ENCODE data around the gene UBAP2. TPM values are rescaled to one million over a fixed set of nuclear protein-coding genes. Genes with fewer than 3 reads are reported as not detected.

Gene UBAP2
- polyA plus RNA-seq, 1 of the 3 experiments (the other 2 are of a cell fraction), result 15.8 TPM

GRCh38 chr9:34097865-34098264, 49.2 kb upstream of the UBAP2 start:
- ChIA-PET POLR2A (no interaction called here), CTCF (no interaction called here)
- Histone ChIP-seq H3K27me3 (ENCODE audit: insufficient read depth) (no peaks in the 10 kb centered on the region), H3K9me3 (no peaks in the 10 kb centered on the region), H3K27ac (ENCODE audit: low read depth in 2 of 2, low read length in 1 of 2) (no peak overlapping the region), H2AFZ (ENCODE audit: low read depth) (no peak overlapping the region), H3F3A (replicated peaks; ENCODE audit: insufficient read depth) (peaks cover 3% of the 10 kb centered on the region), H3K79me2 (ENCODE audit: insufficient read depth) (no peaks in the 10 kb centered on the region), H3K4me1 (ENCODE audit: control insufficient read depth in 1 of 2, insufficient read depth in 2 of 2, low read depth in 1 of 2, low read length in 1 of 2) (no peaks in the 10 kb centered on the region), H4K20me1 (ENCODE audit: insufficient read depth) (no peaks in the 10 kb centered on the region), H3K4me3 (ENCODE audit: low read depth in 2 of 2, low read length in 1 of 2) (no peak overlapping the region), H3K9me2 (no peaks in the 10 kb centered on the region), H3K9ac (no peak overlapping the region), H3K36me3 (replicated peaks in 1 of 2; ENCODE audit: control insufficient read depth in 1 of 2, insufficient read depth in 2 of 2, low read length in 1 of 2) (peaks cover 32 to 43% of the 10 kb centered on the region in 2 experiments), H3K4me2 (no peak overlapping the region)
- no peak for TF ChIP-seq SMC3 (IDR thresholded peaks at IDR 0.05; ENCODE audit: low read depth, low read length)
- TF ChIP-seq RAD21 (IDR thresholded peaks at IDR 0.05; ENCODE audit: low read length), result no peak
- no peak for TF ChIP-seq FOXM1 (IDR thresholded peaks at IDR 0.05; ENCODE audit: low read depth)
- TF ChIP-seq POLR2AphosphoS5 (IDR thresholded peaks at IDR 0.05; ENCODE audit: low read depth, low read length), result no peak
- no peak for TF ChIP-seq MAX (IDR thresholded peaks at IDR 0.05; ENCODE audit: low read depth)
- no peak for TF ChIP-seq CTCF (IDR thresholded peaks at IDR 0.05)
- no peak for TF ChIP-seq FOXJ3 (CRISPR knock-in tag; IDR thresholded peaks at IDR 0.05)
- no peak for TF ChIP-seq RFX5 (IDR thresholded peaks at IDR 0.05; ENCODE audit: low read length)
- TF ChIP-seq NFIC (IDR thresholded peaks at IDR 0.05; ENCODE audit: borderline replicate concordance), result no peak
- TF ChIP-seq TAF1 (IDR thresholded peaks at IDR 0.05; ENCODE audit: borderline replicate concordance, low read depth, low read length), result no peak
- no peak for TF ChIP-seq GATA2 (CRISPR knock-in tag; IDR thresholded peaks at IDR 0.05)
- TF ChIP-seq ELF1 (IDR thresholded peaks at IDR 0.05), result no peak
- no peak for TF ChIP-seq FOSL2 (IDR thresholded peaks at IDR 0.05; ENCODE audit: borderline replicate concordance, low read depth)
- TF ChIP-seq YY1 (IDR thresholded peaks at IDR 0.05; ENCODE audit: low read depth), result no peak
- TF ChIP-seq USF2 (IDR thresholded peaks at IDR 0.05; ENCODE audit: borderline replicate concordance, low read depth, low read length), result no peak
- no peak for DNase-seq
- 100% methylated on average over 1 of the region's 1 CpG for WGBS (ENCODE audit: low lambda C conversion rate)

GRCh38 chr9:34096751-34097150, 48.1 kb upstream of the UBAP2 start:
- H4K20me1 ChIP-seq (ENCODE audit: insufficient read depth), result no peaks in the 10 kb centered on the region
- TF ChIP-seq RCOR1 (IDR thresholded peaks at IDR 0.05; ENCODE audit: low read length), result no peak
- no peak for TF ChIP-seq SIN3A (IDR thresholded peaks at IDR 0.05; ENCODE audit: borderline replicate concordance, low read depth, low read length)
- TF ChIP-seq PBX3 (IDR thresholded peaks at IDR 0.05), result no peak
- no peak for TF ChIP-seq CTCF (IDR thresholded peaks at IDR 0.05)
- TF ChIP-seq USF1 (IDR thresholded peaks at IDR 0.05; ENCODE audit: borderline replicate concordance, low read depth), result no peak
- TF ChIP-seq RXRA (IDR thresholded peaks at IDR 0.05; ENCODE audit: borderline replicate concordance, low read depth), result no peak
- no peak for TF ChIP-seq TCF12 (IDR thresholded peaks at IDR 0.05)
- TF ChIP-seq RFX5 (IDR thresholded peaks at IDR 0.05; ENCODE audit: low read length), result no peak
- TF ChIP-seq YY1 (IDR thresholded peaks at IDR 0.05; ENCODE audit: low read depth), result no peak
- H3K27ac ChIP-seq (ENCODE audit: low read depth in 2 of 2, low read length in 1 of 2), result no peak overlapping the region
- no peak for DNase-seq
- no peaks in the 10 kb centered on the region for H3K4me1 ChIP-seq (ENCODE audit: control insufficient read depth in 1 of 2, insufficient read depth in 2 of 2, low read depth in 1 of 2, low read length in 1 of 2)
- H3K36me3 ChIP-seq (replicated peaks in 1 of 2; ENCODE audit: control insufficient read depth in 1 of 2, insufficient read depth in 2 of 2, low read length in 1 of 2), result peaks cover 38 to 45% of the 10 kb centered on the region in 2 experiments
- no peak overlapping the region for H3K4me3 ChIP-seq (ENCODE audit: low read depth in 2 of 2, low read length in 1 of 2)
- H2AFZ ChIP-seq (ENCODE audit: low read depth), result no peak overlapping the region
- no peak overlapping the region for H3K4me2 ChIP-seq
- 95% methylated on average over 4 of the region's 4 CpGs for WGBS (ENCODE audit: low lambda C conversion rate)
- ChIA-PET CTCF (no interaction called here), POLR2A (no interaction called here)
- H3K9me3 ChIP-seq, result no peaks in the 10 kb centered on the region
- no peaks in the 10 kb centered on the region for H3K27me3 ChIP-seq (ENCODE audit: insufficient read depth)
- H3K9me2 ChIP-seq, result no peaks in the 10 kb centered on the region
- H3F3A ChIP-seq (replicated peaks; ENCODE audit: insufficient read depth), result peaks cover 3% of the 10 kb centered on the region
- H3K9ac ChIP-seq, result no peak overlapping the region
- H3K79me2 ChIP-seq (ENCODE audit: insufficient read depth), result no peaks in the 10 kb centered on the region
